HFF-Myc (cell line): Measurements from ENCODE around the gene IRS2.

ENCODE experiments used
- DNase-seq: peaks from one replicate; pipeline ENCODE4 v3.0.0-alpha.2; 2011; ENCODE audit warnings: low read depth; ENCODE audit errors: extremely low read depth
- H3K4me3 ChIP-seq: replicated peaks from 2 replicates; pipeline ENCODE4 v1.5.1; 2011; ENCODE audit warnings: low read depth, mild to moderate bottlenecking, control low read depth, low read length
- TF ChIP-seq, protein P1 (sequence below): IDR thresholded peaks from 2 replicates; pipeline ENCODE4 v1.5.1; 2012; ENCODE audit warnings: mild to moderate bottlenecking, low read depth, low read length, control low read depth; ENCODE audit errors: missing control alignments

Gene IRS2

DNA sequence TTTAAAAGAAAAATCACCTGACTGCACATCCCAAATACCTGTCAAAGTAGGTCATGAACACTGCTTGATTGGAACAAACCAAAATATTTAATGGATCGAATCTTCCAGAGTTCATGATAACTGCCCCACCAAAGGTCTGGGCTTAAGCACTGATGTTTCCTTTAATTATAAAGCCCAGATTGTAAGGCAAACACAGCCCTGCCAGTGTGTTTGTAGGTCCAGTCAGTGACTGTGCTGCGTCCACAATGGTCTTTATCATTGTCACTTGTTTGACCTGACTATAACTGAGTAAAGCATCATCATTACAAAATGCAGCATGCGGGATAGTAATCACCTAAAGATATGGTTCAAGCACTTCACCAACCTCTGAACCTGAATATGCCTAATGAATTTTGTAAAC lies 63.3 kb downstream of the IRS2 start:
- TF ChIP-seq, protein P1, sequence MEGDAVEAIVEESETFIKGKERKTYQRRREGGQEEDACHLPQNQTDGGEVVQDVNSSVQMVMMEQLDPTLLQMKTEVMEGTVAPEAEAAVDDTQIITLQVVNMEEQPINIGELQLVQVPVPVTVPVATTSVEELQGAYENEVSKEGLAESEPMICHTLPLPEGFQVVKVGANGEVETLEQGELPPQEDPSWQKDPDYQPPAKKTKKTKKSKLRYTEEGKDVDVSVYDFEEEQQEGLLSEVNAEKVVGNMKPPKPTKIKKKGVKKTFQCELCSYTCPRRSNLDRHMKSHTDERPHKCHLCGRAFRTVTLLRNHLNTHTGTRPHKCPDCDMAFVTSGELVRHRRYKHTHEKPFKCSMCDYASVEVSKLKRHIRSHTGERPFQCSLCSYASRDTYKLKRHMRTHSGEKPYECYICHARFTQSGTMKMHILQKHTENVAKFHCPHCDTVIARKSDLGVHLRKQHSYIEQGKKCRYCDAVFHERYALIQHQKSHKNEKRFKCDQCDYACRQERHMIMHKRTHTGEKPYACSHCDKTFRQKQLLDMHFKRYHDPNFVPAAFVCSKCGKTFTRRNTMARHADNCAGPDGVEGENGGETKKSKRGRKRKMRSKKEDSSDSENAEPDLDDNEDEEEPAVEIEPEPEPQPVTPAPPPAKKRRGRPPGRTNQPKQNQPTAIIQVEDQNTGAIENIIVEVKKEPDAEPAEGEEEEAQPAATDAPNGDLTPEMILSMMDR: no peak
- no peak for DNase-seq
- H3K4me3 ChIP-seq: no peak overlapping the region

DNA sequence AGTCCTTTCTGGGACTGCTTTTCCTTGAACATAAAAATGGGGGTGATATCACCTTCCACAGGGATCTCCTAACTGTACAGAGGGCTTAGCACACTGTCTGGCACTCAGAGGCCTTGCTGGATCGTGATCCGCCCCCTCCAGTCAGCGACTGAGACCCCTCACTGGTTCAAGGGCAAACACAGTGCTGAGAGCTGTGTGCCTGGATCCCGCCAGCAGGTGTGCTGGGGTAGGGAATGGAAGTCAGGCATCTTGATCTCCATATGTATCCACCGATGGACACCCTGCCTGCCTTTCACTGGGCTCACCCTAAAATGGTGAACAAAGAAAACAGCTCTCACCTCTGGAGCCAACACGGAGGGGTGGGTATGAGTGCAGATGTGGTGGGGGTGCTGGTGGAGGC lies 64.3 kb downstream of the IRS2 start:
- DNase-seq: no peak
- H3K4me3 ChIP-seq: no peak overlapping the region
- TF ChIP-seq, protein P1: no peak

DNA sequence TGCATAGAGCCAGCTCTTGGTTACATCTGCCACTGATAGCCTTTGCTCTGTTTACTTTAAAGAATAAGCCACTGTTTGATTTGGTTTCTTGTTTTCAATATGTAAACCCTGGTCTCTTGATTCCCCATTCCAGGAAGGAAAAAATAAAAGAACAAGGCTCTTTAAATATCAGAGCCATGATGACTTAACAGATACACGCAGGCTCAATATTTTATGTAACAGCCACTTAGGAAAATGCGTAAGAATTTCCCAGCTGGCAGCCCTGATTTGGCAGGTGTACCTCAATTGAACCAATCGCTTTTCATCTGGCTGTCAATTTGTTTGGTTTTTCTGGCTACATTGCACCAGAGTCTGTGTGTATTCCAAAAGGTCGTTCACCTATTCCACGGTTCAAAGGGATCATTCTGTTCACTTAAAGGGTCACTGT lies 65.6 kb downstream of the IRS2 start:
- DNase-seq: no peak
- no peak overlapping the region for H3K4me3 ChIP-seq
- TF ChIP-seq, protein P1: no peak

DNA sequence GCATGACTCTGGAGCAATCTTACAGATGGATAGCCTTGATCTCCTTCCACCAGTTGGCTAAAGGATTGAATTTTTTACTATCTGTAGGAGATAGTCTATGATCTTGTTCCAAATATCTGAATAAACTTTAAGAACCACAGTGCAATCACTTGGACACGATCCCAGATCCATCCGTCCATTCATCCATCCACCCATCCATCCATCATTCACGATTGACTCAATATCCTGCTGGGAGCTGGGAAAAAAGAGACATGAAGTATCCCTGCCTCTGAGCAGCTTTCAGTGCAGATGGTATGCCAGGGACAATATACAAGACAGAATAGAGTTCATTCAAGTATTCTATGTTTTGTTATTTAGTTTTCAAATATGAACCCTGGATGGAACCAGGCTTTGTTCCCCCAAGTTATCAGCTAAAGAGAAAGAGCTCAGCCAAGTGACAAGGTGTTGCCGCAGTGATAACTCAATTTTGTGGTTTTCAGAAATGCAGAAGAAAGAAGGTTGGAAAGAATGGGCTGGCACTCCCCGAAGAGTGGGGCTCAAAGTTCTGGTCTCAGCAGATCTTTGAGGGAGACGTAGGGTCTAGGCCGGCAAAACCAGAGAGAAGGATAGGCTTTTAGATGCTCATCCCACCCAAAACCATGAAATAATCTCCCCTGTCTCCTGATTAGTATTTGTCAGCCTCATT lies 66.3 kb downstream of the IRS2 start:
- DNase-seq: no peak
- H3K4me3 ChIP-seq: no peak overlapping the region
- TF ChIP-seq, protein P1: no peak

DNA sequence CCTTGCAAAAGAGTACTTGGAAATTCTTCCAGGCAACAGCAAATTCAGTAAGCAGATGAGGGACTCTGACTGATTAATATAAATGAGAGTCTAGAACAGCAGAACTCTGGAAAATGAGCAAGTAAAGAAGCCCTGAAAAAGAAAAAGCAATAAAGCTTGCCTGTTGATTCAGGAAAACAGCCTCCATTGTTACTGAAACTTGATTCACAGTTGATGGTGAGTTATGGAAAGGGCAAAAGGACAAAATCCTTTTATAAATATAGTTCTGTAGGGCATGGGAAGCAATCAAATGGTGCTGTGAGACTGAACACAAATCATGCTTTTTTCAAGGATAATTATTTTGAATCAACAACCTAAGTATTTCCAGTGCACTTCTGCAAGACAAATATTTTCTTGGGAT lies 67.7 kb downstream of the IRS2 start:
- TF ChIP-seq, protein P1: no peak
- no peak overlapping the region for H3K4me3 ChIP-seq
- DNase-seq: no peak

DNA sequence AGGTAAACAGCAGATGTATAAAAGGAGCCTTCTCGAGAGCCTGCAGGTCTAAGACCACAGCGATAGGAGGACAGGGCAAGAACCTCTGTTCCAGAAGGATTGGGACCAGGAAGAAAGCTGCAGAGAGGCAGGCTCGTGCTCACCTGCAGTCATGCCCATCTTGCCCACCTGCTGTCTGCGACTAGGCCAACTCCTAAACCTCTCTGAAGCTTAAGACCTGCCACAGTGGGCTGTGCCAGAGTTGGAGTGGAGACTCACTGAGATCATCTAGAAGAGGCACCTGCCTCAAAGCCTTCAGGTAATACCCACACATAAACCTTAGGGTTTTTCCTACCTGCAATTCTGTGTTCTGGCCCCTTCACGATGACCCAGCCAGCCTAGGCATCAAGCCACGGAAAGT lies 68.7 kb downstream of the IRS2 start:
- no peak overlapping the region for H3K4me3 ChIP-seq
- TF ChIP-seq, protein P1: no peak
- DNase-seq: no peak

DNA sequence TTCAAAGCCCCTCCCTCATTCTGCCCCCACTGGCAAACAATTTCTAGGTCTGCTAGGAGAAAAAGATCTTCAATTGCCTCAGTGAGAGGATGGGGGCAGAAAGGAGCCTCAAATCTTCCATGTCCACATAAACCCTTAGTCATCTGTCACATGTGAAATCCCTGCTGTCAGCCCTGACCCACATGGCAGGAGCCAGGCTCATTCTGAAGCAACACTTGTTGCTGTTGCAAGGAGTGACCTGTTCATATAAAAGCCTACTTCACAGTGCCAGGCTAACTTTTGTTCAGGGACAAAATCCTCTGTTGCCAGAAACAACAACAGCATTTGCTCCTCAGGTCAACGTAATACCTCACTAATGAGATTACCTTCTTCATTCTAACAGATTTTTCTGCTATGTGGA lies 70.5 kb downstream of the IRS2 start:
- no peak overlapping the region for H3K4me3 ChIP-seq

More for the DNA sequence above, 70.5 kb downstream of the IRS2 start:
- DNase-seq: no peak
- TF ChIP-seq, protein P1: no peak
